GM19023 (cell line): ENCODE data around the gene PATJ.
"Not testable (repeated sequence)": the region's sequence is repeated elsewhere in the genome, so short reads cannot be mapped to it uniquely, and the experiment has no call there.

Source experiments
- ATAC-seq: cut with Tn5 transposase; IDR thresholded peaks from one replicate; pipeline ENCODE4 v1.9.1; 2021; ENCODE audit warnings: mild to moderate bottlenecking, moderate library complexity; ENCODE audit not compliant: unreplicated experiment

PATJ gene, protein sequence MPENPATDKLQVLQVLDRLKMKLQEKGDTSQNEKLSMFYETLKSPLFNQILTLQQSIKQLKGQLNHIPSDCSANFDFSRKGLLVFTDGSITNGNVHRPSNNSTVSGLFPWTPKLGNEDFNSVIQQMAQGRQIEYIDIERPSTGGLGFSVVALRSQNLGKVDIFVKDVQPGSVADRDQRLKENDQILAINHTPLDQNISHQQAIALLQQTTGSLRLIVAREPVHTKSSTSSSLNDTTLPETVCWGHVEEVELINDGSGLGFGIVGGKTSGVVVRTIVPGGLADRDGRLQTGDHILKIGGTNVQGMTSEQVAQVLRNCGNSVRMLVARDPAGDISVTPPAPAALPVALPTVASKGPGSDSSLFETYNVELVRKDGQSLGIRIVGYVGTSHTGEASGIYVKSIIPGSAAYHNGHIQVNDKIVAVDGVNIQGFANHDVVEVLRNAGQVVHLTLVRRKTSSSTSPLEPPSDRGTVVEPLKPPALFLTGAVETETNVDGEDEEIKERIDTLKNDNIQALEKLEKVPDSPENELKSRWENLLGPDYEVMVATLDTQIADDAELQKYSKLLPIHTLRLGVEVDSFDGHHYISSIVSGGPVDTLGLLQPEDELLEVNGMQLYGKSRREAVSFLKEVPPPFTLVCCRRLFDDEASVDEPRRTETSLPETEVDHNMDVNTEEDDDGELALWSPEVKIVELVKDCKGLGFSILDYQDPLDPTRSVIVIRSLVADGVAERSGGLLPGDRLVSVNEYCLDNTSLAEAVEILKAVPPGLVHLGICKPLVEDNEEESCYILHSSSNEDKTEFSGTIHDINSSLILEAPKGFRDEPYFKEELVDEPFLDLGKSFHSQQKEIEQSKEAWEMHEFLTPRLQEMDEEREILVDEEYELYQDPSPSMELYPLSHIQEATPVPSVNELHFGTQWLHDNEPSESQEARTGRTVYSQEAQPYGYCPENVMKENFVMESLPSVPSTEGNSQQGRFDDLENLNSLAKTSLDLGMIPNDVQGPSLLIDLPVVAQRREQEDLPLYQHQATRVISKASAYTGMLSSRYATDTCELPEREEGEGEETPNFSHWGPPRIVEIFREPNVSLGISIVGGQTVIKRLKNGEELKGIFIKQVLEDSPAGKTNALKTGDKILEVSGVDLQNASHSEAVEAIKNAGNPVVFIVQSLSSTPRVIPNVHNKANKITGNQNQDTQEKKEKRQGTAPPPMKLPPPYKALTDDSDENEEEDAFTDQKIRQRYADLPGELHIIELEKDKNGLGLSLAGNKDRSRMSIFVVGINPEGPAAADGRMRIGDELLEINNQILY (N-terminal part only)

GRCh38 chr1:61741711-61742619, at the start of gene PATJ:
Gene PATJ, plus strand, starts transcription at chr1:61742480. Its CDS starts 20,413 bp downstream, at chr1:61762893.
- ATAC-seq, result peak; percentile 86

DNA sequence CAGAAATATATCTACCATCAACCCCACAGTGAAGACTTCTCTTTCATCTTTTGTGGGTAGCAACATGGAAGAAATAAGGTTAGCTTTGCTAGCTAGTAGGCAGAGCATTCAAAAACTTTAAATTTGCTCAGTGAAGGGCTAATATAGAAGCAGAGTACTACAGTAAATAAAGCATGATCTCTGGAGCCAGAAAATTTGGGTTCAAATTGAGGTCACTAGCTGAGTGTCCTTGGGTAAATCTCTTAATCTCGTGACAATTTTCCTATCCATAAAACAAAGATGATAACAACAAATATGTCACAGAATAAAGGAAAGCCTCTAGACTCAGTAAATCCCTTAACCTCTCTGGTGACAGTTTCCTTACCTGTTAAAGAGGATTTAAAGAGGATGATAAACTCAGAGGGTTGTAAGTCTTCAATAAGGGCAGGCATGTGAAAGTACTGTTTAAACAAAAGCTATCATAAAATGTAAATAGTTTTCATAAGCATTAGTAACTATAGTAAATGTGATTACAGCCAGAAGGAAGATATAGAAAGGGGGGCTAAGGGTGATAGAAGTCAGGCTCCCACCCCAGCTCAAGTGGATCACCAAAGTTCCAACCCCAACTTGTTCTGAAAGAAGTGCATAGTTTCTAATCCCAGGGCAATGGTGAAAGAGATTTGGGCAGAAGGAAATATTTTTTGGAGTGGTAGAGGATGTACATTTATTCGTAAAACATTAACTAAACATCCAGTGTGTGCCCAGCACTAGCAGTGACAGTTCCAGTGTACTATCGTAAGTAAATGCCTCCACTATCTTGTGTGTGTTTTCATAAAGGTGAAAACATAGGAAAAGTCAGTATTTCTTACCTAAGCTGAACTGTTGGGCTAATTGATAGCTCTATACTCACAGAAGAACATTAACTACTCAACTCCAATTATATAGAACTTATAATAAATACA, 42.1 kb upstream of the PATJ start:
- ATAC-seq, result no peak

GRCh38 chr1:61708953-61709907, 33.0 kb upstream of the PATJ start:
- no peak for ATAC-seq

- no peak for ATAC-seq
Observed at GRCh38 chr1:61709908-61710289, 32.4 kb upstream of the PATJ start.

GRCh38 chr1:61711257-61711656, 31.0 kb upstream of the PATJ start:
- ATAC-seq, result not testable (repeated sequence)

- no peak for ATAC-seq
Observed at GRCh38 chr1:61711969-61712368, 30.3 kb upstream of the PATJ start.

GRCh38 chr1:61718996-61719663, 23.1 kb upstream of the PATJ start:
- not testable (repeated sequence) for ATAC-seq

DNA sequence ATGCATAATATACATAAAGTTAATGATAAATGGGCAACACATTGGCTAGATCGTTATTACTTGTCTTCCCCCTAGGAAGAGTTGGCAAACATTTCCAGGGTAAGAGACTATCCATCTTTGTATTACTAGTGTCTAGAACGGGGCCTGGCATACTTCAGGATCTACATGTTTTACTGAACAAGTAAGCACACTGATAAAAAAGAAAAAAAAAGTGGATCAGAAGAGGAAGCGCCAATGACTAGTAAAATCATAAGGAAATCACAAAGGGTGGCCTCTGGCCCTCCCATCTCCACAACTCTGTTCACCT, 17.8 kb upstream of the PATJ start:
- peak; percentile 1 for ATAC-seq

- peak; percentile 100 for ATAC-seq
Observed at GRCh38 chr1:61724813-61725694, 17.2 kb upstream of the PATJ start, which contains the start of gene TM2D1. Gene TM2D1, minus strand, starts transcription at chr1:61725141. Its CDS starts 21 bp downstream, at chr1:61725120.

DNA sequence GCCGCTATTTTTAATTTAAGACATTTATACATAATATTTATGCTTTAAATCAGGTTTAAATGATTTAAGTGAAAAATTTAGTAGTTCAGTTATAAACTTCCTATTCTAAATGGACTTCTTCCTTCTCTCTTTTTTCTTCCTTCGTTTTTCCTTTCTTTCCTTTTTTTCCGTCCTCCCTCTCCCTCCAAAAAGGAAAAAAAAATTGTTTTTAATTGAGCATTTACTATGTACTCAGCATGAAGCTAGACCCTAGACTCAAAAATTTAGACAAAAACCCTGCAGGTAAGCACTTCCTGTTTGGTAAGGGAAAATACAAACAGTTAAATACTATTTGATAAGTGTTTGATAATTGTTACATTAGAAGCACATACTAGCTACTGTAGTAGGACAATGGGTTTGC, 14.7 kb upstream of the PATJ start:
- ATAC-seq, result no peak

GRCh38 chr1:61730679-61731078, 11.6 kb upstream of the PATJ start:
- not testable (repeated sequence) for ATAC-seq

DNA sequence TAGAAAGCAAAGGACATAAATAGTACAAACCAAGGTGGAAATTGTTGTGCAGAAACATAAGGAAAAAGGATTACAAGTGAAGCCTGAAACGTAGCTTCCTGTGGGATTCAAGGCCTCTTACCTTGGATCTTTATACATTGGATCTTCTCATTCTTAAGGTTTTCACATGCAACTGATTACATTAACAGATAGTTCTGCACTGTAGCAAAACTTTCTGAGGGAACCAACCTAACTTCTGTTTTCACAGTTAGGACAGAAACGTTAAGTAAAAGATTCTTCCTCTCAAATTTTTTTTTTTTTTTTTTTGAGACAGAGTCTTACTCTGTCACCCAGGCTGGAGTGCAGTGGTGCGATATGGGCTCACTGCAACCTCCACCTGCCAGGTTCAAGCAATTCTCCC, 9.6 kb upstream of the PATJ start:
- no peak for ATAC-seq

DNA sequence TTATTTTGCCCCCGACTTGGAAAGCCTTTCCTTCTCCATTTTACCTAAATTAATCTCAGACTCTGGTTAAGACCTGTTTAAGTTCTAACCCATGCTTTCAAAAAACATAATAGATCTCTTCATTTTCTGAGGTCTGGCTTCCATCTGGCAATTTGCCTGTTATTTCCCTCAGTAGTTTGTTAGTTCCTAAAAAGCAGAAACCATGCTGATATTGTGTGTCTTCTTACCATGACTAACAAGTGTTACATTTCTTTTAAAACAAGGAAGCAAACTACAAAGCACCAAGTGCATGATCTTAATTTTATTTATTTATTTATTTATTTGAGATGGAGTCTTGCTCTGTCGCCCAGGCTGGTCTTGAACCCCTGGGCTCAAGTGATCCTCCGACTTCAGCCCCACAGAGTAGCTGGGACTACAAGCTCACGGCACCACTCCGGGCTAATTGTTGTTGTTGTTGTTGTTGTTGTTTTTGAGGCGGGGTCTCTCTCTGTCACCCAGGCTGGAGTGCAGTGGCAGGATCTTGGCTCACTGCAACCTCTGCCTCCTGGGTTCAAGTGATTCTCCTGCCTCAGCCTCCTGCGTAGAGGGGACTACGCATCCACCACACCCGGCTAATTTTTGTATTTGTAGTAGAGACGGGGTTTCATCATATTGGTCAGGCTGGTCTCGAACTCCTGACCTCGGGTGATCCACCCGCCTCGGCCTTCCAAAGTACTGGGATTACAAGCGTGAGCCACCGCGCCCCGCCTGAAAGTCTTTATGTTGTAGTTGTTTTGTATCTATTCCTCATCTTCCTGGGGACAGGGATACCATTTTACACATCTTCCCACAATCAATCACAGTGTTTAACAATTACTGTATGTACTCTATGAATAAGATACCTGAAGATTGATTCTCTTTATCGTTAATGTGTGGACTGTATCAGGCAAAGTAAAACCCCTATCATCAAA, 1.3 kb upstream of the PATJ start:
- ATAC-seq, result no peak

DNA sequence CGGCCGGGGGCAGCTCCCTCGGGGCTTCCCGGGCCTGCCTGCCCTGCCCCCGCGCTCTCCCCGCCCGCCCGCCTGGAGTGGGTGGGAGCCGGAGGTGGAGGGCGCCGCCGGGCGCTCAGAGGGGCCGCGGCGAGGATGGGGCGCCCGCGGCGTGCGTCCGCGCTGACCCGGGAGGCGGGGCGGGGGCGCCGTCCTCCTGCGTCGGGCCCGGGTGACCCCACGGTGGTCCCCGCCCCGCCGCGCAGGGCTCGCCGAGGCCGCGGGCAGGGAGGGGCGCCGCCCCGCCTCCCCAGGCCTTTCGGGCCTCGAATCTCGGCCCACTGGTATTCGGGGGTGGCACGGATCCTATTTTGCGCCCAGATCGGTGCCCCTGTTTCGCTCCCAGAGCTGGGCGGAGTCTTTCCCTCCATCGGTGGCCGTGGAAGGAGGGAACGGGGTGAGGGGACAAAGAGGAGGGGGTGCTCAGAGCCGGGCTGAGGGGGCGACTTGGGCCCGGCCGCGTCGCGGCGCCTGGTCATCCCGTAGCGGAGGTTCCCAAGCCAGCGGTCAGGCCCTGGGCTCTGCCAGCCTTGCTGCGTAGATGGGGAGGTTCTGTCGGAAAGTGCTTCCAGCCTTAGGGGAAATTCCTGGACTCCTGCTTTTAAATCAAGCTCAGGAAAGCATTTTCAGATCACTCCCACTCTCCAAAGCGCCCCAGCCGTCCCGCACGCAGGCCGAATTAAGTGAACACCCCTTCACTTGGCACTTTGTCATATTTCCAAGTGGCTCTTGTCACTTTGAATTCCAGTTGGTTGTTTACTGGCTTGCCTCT, 545 bp downstream of the PATJ start:
- ATAC-seq, result peak; percentile 70

- ATAC-seq, result no peak
Observed at GRCh38 chr1:61743431-61743705, 1.1 kb downstream of the PATJ start.
